Loucy (cell line): ENCODE data around the gene CYP4B1.

Source experiments
- CTCF ChIP-seq: fragments of 200-600 bp; sonication (generic); conservative IDR thresholded peaks from 2 replicates; pipeline ENCODE4 v1.5.1; 2014; ENCODE audit warnings: mild to moderate bottlenecking, antibody characterized with exemption, low read length
- EZH2phosphoT487 ChIP-seq: fragments of 200-600 bp; IDR thresholded peaks from 2 replicates; pipeline ENCODE4 v1.6.1; 2018; ENCODE audit warnings: antibody characterized with exemption, mild to moderate bottlenecking, moderate library complexity, borderline replicate concordance

GRCh38 chr1:46812996-46813857 is 14.4 kb downstream of the CYP4B1 start:
- TF ChIP-seq CTCF, result no peak
- TF ChIP-seq EZH2phosphoT487, result no peak
